HFFc6 (cell line): ENCODE results near the gene DACT3. TPM values are rescaled to one million over a fixed set of nuclear protein-coding genes. Genes with fewer than 3 reads are reported as not detected.

ENCODE experiments used
- DNase-seq: peaks from one replicate; pipeline ENCODE4 v3.0.0-alpha.2; 2018
- H3K27ac Mint-ChIP-seq: 2 replicates; pipeline ENCODE4 v1.8.0; 2020; ENCODE audit warnings: mild to moderate bottlenecking, mixed read lengths
- H3K27me3 Mint-ChIP-seq: 2 replicates; pipeline ENCODE4 v1.8.0; 2021; ENCODE audit warnings: mild to moderate bottlenecking, moderate library complexity, mixed read lengths; ENCODE audit not compliant: insufficient read depth
- H3K36me3 Mint-ChIP-seq: 2 replicates; pipeline ENCODE4 v1.8.0; 2021; ENCODE audit warnings: low read depth, mixed read lengths
- H3K4me1 Mint-ChIP-seq: 2 replicates; pipeline ENCODE4 v1.8.0; 2020; ENCODE audit warnings: low read depth, mixed read lengths
- H3K4me3 Mint-ChIP-seq: 2 replicates; pipeline ENCODE4 v1.8.0; 2020; ENCODE audit warnings: mild to moderate bottlenecking, moderate library complexity, mixed read lengths
- H3K9me3 Mint-ChIP-seq: 2 replicates; pipeline ENCODE4 v1.8.0; 2020; ENCODE audit warnings: mild to moderate bottlenecking, mixed read lengths
- total RNA-seq, 6 experiments: library from RNA; stranded (reverse); fragmentation: NEBNext Ultra II Directional; extraction: Animal tissue kit (Norgen Biotek cat#: 25700); gene quantifications; 2 replicates in 1 of 6; 3 replicates in 5 of 6; pipeline ENCODE4 v1.2.3, GENCODE V29; 2021
- TF ChIP-seq, protein P1 (sequence below): fragments of 200-600 bp; sonication (generic); IDR thresholded peaks from 2 replicates; pipeline ENCODE4 v1.5.0; 2021; ENCODE audit warnings: antibody characterized with exemption, mild to moderate bottlenecking

The DACT3 gene
- total RNA-seq, 6 experiments from 2014 or later: 12.6 to 17.2 (median 15.5) TPM

DNA sequence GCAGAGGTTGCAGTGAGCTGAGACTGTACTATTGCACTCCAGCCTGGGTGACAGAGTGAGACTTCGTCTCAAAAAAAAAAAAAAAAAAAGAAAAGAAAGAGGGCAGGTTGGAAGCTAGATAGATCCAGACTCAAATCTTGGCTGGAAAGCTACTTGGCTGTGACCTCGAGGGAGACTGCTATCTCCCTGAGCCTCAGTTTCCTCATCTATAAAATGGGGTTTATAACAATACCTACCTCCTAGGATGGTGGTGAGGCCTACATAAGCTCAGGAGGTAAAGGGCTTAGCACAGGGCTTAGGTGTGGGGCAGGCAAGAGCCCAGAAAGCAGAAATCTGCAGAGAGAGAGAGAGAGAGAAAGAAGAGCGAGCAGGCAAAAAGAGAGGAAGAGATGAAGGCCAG lies 24.2 kb upstream of the DACT3 start:
- Mint-ChIP-seq H3K9me3 (no peaks in the 10 kb centered on the region), H3K27ac (no peak overlapping the region), H3K4me1 (no peaks in the 10 kb centered on the region), H3K36me3 (peaks cover 9% of the 10 kb centered on the region), H3K4me3 (no peak overlapping the region), H3K27me3 (no peaks in the 10 kb centered on the region; the same call in none of the 2 replicates)
- TF ChIP-seq, protein P1, sequence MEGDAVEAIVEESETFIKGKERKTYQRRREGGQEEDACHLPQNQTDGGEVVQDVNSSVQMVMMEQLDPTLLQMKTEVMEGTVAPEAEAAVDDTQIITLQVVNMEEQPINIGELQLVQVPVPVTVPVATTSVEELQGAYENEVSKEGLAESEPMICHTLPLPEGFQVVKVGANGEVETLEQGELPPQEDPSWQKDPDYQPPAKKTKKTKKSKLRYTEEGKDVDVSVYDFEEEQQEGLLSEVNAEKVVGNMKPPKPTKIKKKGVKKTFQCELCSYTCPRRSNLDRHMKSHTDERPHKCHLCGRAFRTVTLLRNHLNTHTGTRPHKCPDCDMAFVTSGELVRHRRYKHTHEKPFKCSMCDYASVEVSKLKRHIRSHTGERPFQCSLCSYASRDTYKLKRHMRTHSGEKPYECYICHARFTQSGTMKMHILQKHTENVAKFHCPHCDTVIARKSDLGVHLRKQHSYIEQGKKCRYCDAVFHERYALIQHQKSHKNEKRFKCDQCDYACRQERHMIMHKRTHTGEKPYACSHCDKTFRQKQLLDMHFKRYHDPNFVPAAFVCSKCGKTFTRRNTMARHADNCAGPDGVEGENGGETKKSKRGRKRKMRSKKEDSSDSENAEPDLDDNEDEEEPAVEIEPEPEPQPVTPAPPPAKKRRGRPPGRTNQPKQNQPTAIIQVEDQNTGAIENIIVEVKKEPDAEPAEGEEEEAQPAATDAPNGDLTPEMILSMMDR: no peak
- DNase-seq: no peak

DNA sequence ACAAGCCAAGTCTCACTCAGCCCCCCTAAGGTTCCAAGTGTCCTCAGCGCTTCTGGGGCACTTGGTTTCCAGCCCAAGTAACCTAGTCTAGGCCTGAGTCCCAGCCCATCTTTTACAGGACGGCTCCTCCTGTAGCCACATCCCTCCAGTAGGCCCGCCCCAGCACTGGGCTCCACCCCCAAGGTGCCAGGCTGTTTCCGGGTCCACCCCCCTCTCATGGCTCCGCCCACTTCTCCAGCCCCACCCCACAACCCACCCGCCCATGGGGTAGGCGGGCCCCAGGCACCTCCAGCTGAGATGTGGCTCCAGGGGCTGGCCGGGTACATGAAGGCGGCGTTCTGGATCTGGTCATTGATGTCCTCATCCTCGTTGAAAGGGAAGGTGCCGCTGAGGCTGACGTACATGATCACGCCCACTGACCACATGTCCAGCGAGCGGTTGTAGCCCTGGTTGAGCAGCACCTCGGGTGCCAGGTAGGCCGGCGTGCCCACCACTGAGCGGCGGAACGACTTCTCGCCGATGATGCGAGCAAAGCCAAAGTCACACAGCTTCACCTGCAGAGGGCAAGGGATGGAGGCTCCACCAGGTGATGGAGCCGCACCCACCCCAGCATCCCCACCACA lies 17.2 kb upstream of the DACT3 start:
- Mint-ChIP-seq H3K36me3 (peaks cover 25% of the 10 kb centered on the region), H3K4me3 (no peak overlapping the region), H3K27ac (no peak overlapping the region), H3K4me1 (no peaks in the 10 kb centered on the region), H3K27me3 (no peaks in the 10 kb centered on the region; the same call in none of the 2 replicates), H3K9me3 (no peaks in the 10 kb centered on the region)
- TF ChIP-seq, protein P1: no peak
- no peak for DNase-seq

DNA sequence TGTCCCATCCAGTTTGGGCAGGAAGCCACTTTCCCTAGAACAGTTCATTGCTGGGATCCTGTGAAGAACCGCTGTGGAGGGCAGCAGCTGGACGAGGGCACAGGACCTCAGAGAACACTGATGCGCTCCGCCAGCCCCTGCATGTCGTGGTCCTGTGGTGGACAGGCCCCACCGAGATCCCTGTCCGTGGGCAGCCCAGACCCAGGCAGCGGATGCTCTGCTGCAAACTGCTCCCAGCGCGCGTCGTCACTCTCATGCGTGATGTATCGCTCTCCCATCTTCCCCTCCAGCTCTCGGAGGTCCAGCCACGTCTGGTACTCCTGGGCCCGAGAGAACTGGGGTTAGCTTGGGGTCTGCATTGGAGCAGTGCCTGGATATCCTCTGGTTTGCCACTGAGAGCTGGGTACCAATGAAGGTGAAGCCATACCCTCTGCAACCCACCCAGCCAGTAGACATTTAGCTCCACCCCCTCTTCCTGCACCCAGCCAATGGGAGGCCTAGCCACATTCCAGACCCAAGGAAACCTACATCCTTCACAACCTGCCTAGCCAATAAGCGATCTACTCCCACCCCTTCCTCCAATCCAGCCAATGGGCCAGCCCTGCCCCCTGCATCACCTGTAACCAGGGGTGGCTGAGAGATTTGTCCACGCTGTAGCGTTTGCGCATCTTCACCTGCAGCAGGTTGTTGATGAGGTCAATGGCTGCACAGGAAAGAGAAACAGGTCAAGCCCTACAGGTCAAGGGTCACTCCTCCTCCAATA lies 13.6 kb upstream of the DACT3 start:
- peaks cover 29% of the 10 kb centered on the region for H3K36me3 Mint-ChIP-seq
- H3K4me1 Mint-ChIP-seq: peaks cover 20% of the 10 kb centered on the region
- H3K4me3 Mint-ChIP-seq: no peak overlapping the region
- H3K9me3 Mint-ChIP-seq: no peaks in the 10 kb centered on the region
- no peaks in the 10 kb centered on the region; the same call in 1 of the 2 replicates for H3K27me3 Mint-ChIP-seq
- no peak overlapping the region for H3K27ac Mint-ChIP-seq
- TF ChIP-seq, protein P1: no peak
- DNase-seq: no peak

DNA sequence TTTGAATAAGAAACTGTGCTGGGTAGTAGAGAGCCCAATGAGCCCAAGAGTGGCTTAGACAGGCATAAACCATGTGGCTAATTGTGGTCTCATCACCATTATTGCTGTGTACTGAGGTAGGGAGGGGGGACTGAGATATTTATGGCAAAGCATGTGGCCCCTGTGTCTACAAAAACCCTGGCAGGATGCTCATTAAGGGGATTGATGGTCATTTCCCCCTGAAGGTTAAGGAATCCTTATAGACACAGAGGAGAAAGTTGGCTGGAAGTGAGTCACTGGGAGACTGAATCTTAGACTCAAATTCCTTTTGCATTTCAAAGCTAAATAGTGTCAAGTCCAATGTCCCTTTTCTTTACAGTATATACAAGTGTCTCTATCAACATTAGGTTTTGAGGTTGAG lies 9.8 kb upstream of the DACT3 start:
- TF ChIP-seq, protein P1: no peak
- Mint-ChIP-seq H3K4me1 (peaks cover 25% of the 10 kb centered on the region), H3K27me3 (no peaks in the 10 kb centered on the region; the same call in 1 of the 2 replicates), H3K27ac (peak overlapping the region; percentile 42), H3K4me3 (no peak overlapping the region), H3K36me3 (peaks cover 12% of the 10 kb centered on the region), H3K9me3 (no peaks in the 10 kb centered on the region)
- DNase-seq: peak; percentile 39

DNA sequence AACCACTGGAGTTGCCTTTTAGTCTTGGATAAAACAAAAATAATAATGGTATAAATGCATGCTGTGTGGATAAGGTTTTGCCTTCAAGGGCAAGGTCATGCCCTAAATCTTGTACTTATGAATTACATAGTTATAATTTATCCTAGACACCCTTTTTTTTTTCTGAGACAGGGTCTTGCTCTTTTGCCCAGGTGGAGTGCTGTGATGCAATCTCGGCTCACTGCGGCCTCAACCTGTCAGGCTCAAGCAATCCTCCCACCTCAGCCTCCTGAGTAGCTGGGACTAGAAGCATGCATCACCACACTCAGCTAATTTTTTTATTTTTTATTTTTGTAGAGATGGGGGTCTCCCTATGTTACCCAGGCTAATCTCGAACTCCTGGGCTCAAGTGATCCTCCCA lies 7.7 kb upstream of the DACT3 start:
- TF ChIP-seq, protein P1: no peak
- H3K27ac Mint-ChIP-seq: no peak overlapping the region
- no peak for DNase-seq
- H3K4me3 Mint-ChIP-seq: no peak overlapping the region
- H3K4me1 Mint-ChIP-seq: peaks cover 25% of the 10 kb centered on the region
- H3K9me3 Mint-ChIP-seq: no peaks in the 10 kb centered on the region
- 0 out of 2 replicates have a peak, but pooled peaks cover 6% of the 10 kb centered on the region for H3K36me3 Mint-ChIP-seq
- H3K27me3 Mint-ChIP-seq: no peaks in the 10 kb centered on the region; the same call in 1 of the 2 replicates
